GM12891 (cell line): ENCODE results near the gene FGD3.

Experiments
- POLR2A ChIP-seq: IDR thresholded peaks from 2 replicates; pipeline ENCODE4 v1.6.1; 2011; ENCODE audit warnings: low read depth, low read length, control low read depth
- POLR2AphosphoS5 ChIP-seq: IDR thresholded peaks from 2 replicates; pipeline ENCODE4 v1.6.1; 2011; ENCODE audit warnings: low read depth, low read length, control low read depth
- POU2F2 ChIP-seq: IDR thresholded peaks from 2 replicates; pipeline ENCODE4 v1.6.1; 2011; ENCODE audit warnings: low read depth, mild to moderate bottlenecking, control low read depth, low read length, moderate library complexity
- TAF1 ChIP-seq: IDR thresholded peaks from 2 replicates; pipeline ENCODE4 v1.6.1; 2011; ENCODE audit warnings: low read depth, low read length, control low read depth

DNA sequence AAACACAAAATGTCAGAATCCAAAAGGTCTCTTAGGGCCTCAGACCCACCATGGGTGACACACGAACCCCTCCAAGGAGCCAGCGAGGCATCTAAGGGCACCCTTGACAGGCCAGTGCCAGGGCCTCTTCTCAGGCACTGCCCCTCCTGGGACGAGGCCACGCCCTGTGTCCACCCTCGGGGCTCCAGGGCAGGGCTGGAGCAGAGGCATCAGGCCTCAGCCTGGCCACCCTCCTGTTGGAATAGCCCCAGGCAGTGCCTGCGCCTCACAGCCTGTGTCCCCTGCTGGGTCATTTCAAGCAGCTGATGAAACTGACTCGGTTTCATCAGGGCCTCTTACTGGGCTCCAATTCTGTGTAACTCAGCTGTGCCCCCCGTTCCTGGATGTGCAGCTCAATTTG lies 78.4 kb downstream of the FGD3 start:
- TF ChIP-seq POU2F2, result no peak
- no peak for TF ChIP-seq TAF1
- no peak for TF ChIP-seq POLR2A
- TF ChIP-seq POLR2AphosphoS5, result no peak
